H9 (cell line): ENCODE data around the gene GOLGA6A. TPM values are rescaled to one million over a fixed set of nuclear protein-coding genes. Genes with fewer than 3 reads are reported as not detected.

ENCODE experiments used
- DNase-seq: peaks from one replicate; pipeline ENCODE4 v3.0.0-alpha.2; 2017
- H2AFZ ChIP-seq: one replicate; pipeline ENCODE4 v1.6.1; 2013; ENCODE audit warnings: mild to moderate bottlenecking, low read length, control low read depth, moderate library complexity
- H2AK5ac ChIP-seq: 2 replicates; pipeline ENCODE4 v1.6.1; 2013; ENCODE audit warnings: low read length, control low read depth, mixed read lengths; ENCODE audit not compliant: insufficient read length
- H2BK120ac ChIP-seq: one replicate; pipeline ENCODE4 v1.6.1; 2013; ENCODE audit warnings: low read depth, mild to moderate bottlenecking, low read length, control low read depth, inconsistent platforms; ENCODE audit not compliant: poor library complexity, severe bottlenecking
- H2BK12ac ChIP-seq: 2 replicates; pipeline ENCODE4 v1.6.1; 2013; ENCODE audit warnings: low read length, control low read depth, mixed read lengths, low read depth; ENCODE audit not compliant: insufficient read length
- H2BK15ac ChIP-seq: 2 replicates; pipeline ENCODE4 v1.6.1; 2013; ENCODE audit warnings: low read depth, low read length, control low read depth
- H2BK20ac ChIP-seq: one replicate; pipeline ENCODE4 v1.6.1; 2013; ENCODE audit warnings: low read depth, mild to moderate bottlenecking, low read length, control low read depth, inconsistent platforms; ENCODE audit not compliant: poor library complexity, severe bottlenecking
- H2BK5ac ChIP-seq: 2 replicates; pipeline ENCODE4 v1.6.1; 2013; ENCODE audit warnings: low read length, control low read depth, mixed read lengths; ENCODE audit not compliant: insufficient read length
- H3K14ac ChIP-seq: 2 replicates; pipeline ENCODE4 v1.6.1; 2013; ENCODE audit warnings: low read length, control low read depth; ENCODE audit not compliant: insufficient read depth
- H3K18ac ChIP-seq: 2 replicates; pipeline ENCODE4 v1.6.1; 2013; ENCODE audit warnings: low read depth, mild to moderate bottlenecking, mixed read lengths, low read length, control low read depth; ENCODE audit not compliant: insufficient read length
- H3K23ac ChIP-seq: 2 replicates; pipeline ENCODE4 v1.6.1; 2013; ENCODE audit warnings: low read length, control low read depth, mixed read lengths, low read depth; ENCODE audit not compliant: insufficient read length
- H3K23me2 ChIP-seq: 2 replicates; pipeline ENCODE4 v1.6.1; 2013; ENCODE audit warnings: low read depth, mild to moderate bottlenecking, mixed read lengths, low read length, control low read depth; ENCODE audit not compliant: insufficient read length, poor library complexity, severe bottlenecking
- H3K27ac ChIP-seq: 2 replicates; pipeline ENCODE4 v1.5.1; 2013; ENCODE audit warnings: low read length, control low read depth, mixed read lengths, low read depth; ENCODE audit not compliant: insufficient read length
- H3K27me3 ChIP-seq: 2 replicates; pipeline ENCODE4 v1.6.1; 2013; ENCODE audit warnings: low read length, control low read depth, inconsistent platforms; ENCODE audit not compliant: insufficient read depth
- H3K4ac ChIP-seq: 2 replicates; pipeline ENCODE4 v1.6.1; 2013; ENCODE audit warnings: low read depth, mild to moderate bottlenecking, control low read depth, inconsistent platforms, low read length, moderate library complexity
- H3K4me1 ChIP-seq: 2 replicates; pipeline ENCODE4 v1.6.1; 2013; ENCODE audit warnings: low read length, control low read depth, inconsistent platforms; ENCODE audit not compliant: insufficient read depth
- H3K4me2 ChIP-seq: 2 replicates; pipeline ENCODE4 v1.6.1; 2013; ENCODE audit warnings: low read length, control low read depth, mixed read lengths; ENCODE audit not compliant: insufficient read length, insufficient read depth
- H3K56ac ChIP-seq: 2 replicates; pipeline ENCODE4 v1.6.1; 2013; ENCODE audit warnings: low read depth, mild to moderate bottlenecking, mixed read lengths, low read length, control low read depth; ENCODE audit not compliant: insufficient read length
- H3K79me1 ChIP-seq: 2 replicates; pipeline ENCODE4 v1.6.1; 2013; ENCODE audit warnings: low read depth, mild to moderate bottlenecking, moderate library complexity, low read length, control low read depth, inconsistent platforms; ENCODE audit not compliant: insufficient read depth, poor library complexity, severe bottlenecking
- H3K79me2 ChIP-seq: 2 replicates; pipeline ENCODE4 v1.6.1; 2013; ENCODE audit warnings: low read length, control low read depth, inconsistent platforms; ENCODE audit not compliant: insufficient read depth
- H3K9ac ChIP-seq: 2 replicates; pipeline ENCODE4 v1.6.1; 2013; ENCODE audit warnings: low read length, control low read depth, mixed read lengths; ENCODE audit not compliant: insufficient read length; ENCODE audit errors: extremely low read depth
- H3K9me3 ChIP-seq: one replicate; pipeline ENCODE4 v1.6.1; 2013; ENCODE audit warnings: low read depth, low read length, inconsistent platforms; ENCODE audit not compliant: control insufficient read depth
- H3T11ph ChIP-seq: one replicate; pipeline ENCODE4 v1.6.1; 2013; ENCODE audit warnings: mild to moderate bottlenecking, low read length, control low read depth, inconsistent platforms
- H4K20me1 ChIP-seq: one replicate; pipeline ENCODE4 v1.6.1; 2013; ENCODE audit not compliant: control insufficient read depth, insufficient read length, insufficient read depth
- H4K5ac ChIP-seq: 2 replicates; pipeline ENCODE4 v1.6.1; 2013; ENCODE audit warnings: low read depth, mild to moderate bottlenecking, mixed read lengths, low read length, control low read depth; ENCODE audit not compliant: insufficient read length
- H4K8ac ChIP-seq: replicated peaks from 2 replicates; pipeline ENCODE4 v1.6.1; 2013; ENCODE audit warnings: low read length, control low read depth, mixed read lengths, low read depth; ENCODE audit not compliant: insufficient read length
- H4K91ac ChIP-seq: 2 replicates; pipeline ENCODE4 v1.6.1; 2013; ENCODE audit warnings: low read depth, mild to moderate bottlenecking, moderate library complexity, mixed read lengths, low read length, control low read depth; ENCODE audit not compliant: insufficient read length
- H3K27ac Mint-ChIP-seq, 3 experiments: 2 replicates in 2 of 3; 3 replicates in 1 of 3; pipeline ENCODE4 v1.8.0; 2020 to 2021; ENCODE audit warnings: mixed read lengths in 3 of 3, mild to moderate bottlenecking in 1 of 3, moderate library complexity in 1 of 3
- H3K27me3 Mint-ChIP-seq: 2 replicates; pipeline ENCODE4 v1.8.0; 2021; ENCODE audit warnings: low read depth, mild to moderate bottlenecking, moderate library complexity, mixed read lengths
- H3K36me3 Mint-ChIP-seq, 3 experiments: 2 replicates in 2 of 3; 3 replicates in 1 of 3; pipeline ENCODE4 v1.8.0; 2020 to 2021; ENCODE audit warnings: low read depth in 3 of 3, mixed read lengths in 3 of 3; ENCODE audit not compliant: insufficient read depth in 1 of 3
- H3K4me1 Mint-ChIP-seq, 2 experiments: 2 replicates each; pipeline ENCODE4 v1.8.0; 2020; ENCODE audit warnings: mixed read lengths in 2 of 2
- H3K4me3 Mint-ChIP-seq, 2 experiments: 2 replicates in 1 of 2; 3 replicates in 1 of 2; pipeline ENCODE4 v1.8.0; 2020 to 2021; ENCODE audit warnings: mild to moderate bottlenecking in 2 of 2, mixed read lengths in 2 of 2, moderate library complexity in 1 of 2
- H3K9me3 Mint-ChIP-seq, 2 experiments: 2 replicates in 1 of 2; 3 replicates in 1 of 2; pipeline ENCODE4 v1.8.0; 2020; ENCODE audit warnings: mild to moderate bottlenecking in 2 of 2, mixed read lengths in 2 of 2, moderate library complexity in 1 of 2
- CTCF ChIP-seq: fragments of 200-600 bp; sonication (generic); conservative IDR thresholded peaks from 3 replicates; pipeline ENCODE4 v1.8.0; 2021; ENCODE audit warnings: antibody characterized with exemption, mild to moderate bottlenecking
- WGBS: extraction: QIAGEN DNeasy Blood & Tissue Kit; methylation state at CpG from one replicate; pipeline ENCODE4 v1.1.7; 2013; ENCODE audit warnings: missing lambda C conversion rate, low lambda C conversion rate, mixed read lengths; ENCODE audit not compliant: insufficient read length; ENCODE audit errors: extremely low coverage; 5-methylcytosine and 5-hydroxymethylcytosine counted together
- total RNA-seq: library from RNA; stranded (reverse); gene quantifications from 2 replicates; pipeline ENCODE4 v1.2.1, GENCODE V29; 2021

Gene GOLGA6A
- total RNA-seq, 1 experiment from 2014 or later, result 0.72 TPM

- Histone ChIP-seq H3K4ac (no peak overlapping the region), H2BK20ac (no peak overlapping the region), H3K27me3 (peaks cover 19% of the 10 kb centered on the region), H2BK5ac (no peak overlapping the region), H4K5ac (no peak overlapping the region), H4K91ac (no peak overlapping the region), H3K56ac (no peak overlapping the region), H2BK15ac (no peak overlapping the region), H4K20me1 (no peaks in the 10 kb centered on the region), H3K18ac (no peak overlapping the region), H2AK5ac (no peak overlapping the region), H2BK12ac (no peak overlapping the region), H2BK120ac (no peak overlapping the region), H3K9me3 (no peaks in the 10 kb centered on the region), H3K4me1 (no peaks in the 10 kb centered on the region; the same call in 1 of the 2 replicates), H2AFZ (no peak overlapping the region), H3K79me1 (no peaks in the 10 kb centered on the region), H4K8ac (no peak overlapping the region), H3K27ac (no peak overlapping the region), H3K23me2 (peaks cover 11% of the 10 kb centered on the region), H3K79me2 (no peaks in the 10 kb centered on the region), H3K4me2 (no peak overlapping the region), H3T11ph (no peak overlapping the region), H3K14ac (no peak overlapping the region), H3K9ac (no peak overlapping the region), H3K23ac (no peak overlapping the region)
- peaks cover 85% of the 10 kb centered on the region for H3K27me3 Mint-ChIP-seq
- no CpG with 5 or more reads among the region's 3 CpGs for WGBS
- peaks cover 29 to 42% of the 10 kb centered on the region in 2 experiments for H3K4me1 Mint-ChIP-seq
- H3K4me3 Mint-ChIP-seq, result no peak overlapping the region
- no peaks in the 10 kb centered on the region for H3K36me3 Mint-ChIP-seq
- TF ChIP-seq CTCF, result no peak
- H3K27ac Mint-ChIP-seq, result no peak overlapping the region
- H3K9me3 Mint-ChIP-seq, result no peaks in the 10 kb centered on the region
- no peak for DNase-seq
Observed at GRCh38 chr15:74124196-74124595, 41.8 kb upstream of the GOLGA6A start.
